Activated CD4-positive, alpha-beta memory T cell treated with anti-CD3 and anti-CD28 coated beads, Interleukin-2, amount 10 ng/mL, durations not matched to agents 7 days and 5 days (primary cell): Measurements from ENCODE around the gene FSTL5. TPM values are rescaled to one million over a fixed set of nuclear protein-coding genes. Genes with fewer than 3 reads are reported as not detected.
"Not testable (repeated sequence)": the region's sequence is repeated elsewhere in the genome, so short reads cannot be mapped to it uniquely, and the experiment has no call there.

ENCODE experiments used
- CTCF ChIA-PET: fragments of 350-600 bp; sonication (Branson Sonifier 250); formaldehyde crosslinking; loops from one replicate; lab custom pipeline; 2021; ENCODE audit warnings: antibody characterized with exemption, inconsistent platforms; lab: Charles Lee
- POLR2A ChIA-PET: fragments of 350-600 bp; sonication (Branson Sonifier 250); formaldehyde crosslinking; loops from one replicate; lab custom pipeline; 2021; ENCODE audit warnings: antibody characterized with exemption; lab: Charles Lee
- DNase-seq: peaks from one replicate; pipeline ENCODE4 v3.0.0-alpha.2; 2020
- H3K27ac Mint-ChIP-seq: one replicate; pipeline ENCODE4 v1.8.0; 2021; ENCODE audit warnings: mild to moderate bottlenecking, mixed read lengths
- H3K27me3 Mint-ChIP-seq: one replicate; pipeline ENCODE4 v1.8.0; 2021; ENCODE audit warnings: mixed read lengths
- H3K36me3 Mint-ChIP-seq: one replicate; pipeline ENCODE4 v1.8.0; 2021; ENCODE audit warnings: low read depth, mixed read lengths
- H3K4me1 Mint-ChIP-seq: one replicate; pipeline ENCODE4 v1.8.0; 2021; ENCODE audit warnings: mixed read lengths
- H3K4me3 Mint-ChIP-seq: one replicate; pipeline ENCODE4 v1.8.0; 2021; ENCODE audit warnings: mild to moderate bottlenecking, mixed read lengths
- H3K9me3 Mint-ChIP-seq: one replicate; pipeline ENCODE4 v1.8.0; 2021; ENCODE audit warnings: mixed read lengths
- total RNA-seq, 2 experiments: library from RNA; stranded (reverse); gene quantifications; one replicate each; pipeline ENCODE4 v1.2.3, GENCODE V29; 2021

Gene FSTL5
- total RNA-seq, 2 experiments from 2014 or later = not detected

GRCh38 chr4:161767116-161767515, 396.7 kb downstream of the FSTL5 start:
- Mint-ChIP-seq H3K27me3 (no peaks in the 10 kb centered on the region), H3K4me1 (no peaks in the 10 kb centered on the region), H3K27ac (no peak overlapping the region), H3K4me3 (no peak overlapping the region), H3K36me3 (no peaks in the 10 kb centered on the region), H3K9me3 (peaks cover 3% of the 10 kb centered on the region)
- no peak for DNase-seq
- ChIA-PET POLR2A (no interaction called here), CTCF (no interaction called here)

GRCh38 chr4:161762796-161763195, 401.0 kb downstream of the FSTL5 start:
- no peak overlapping the region for H3K27ac Mint-ChIP-seq
- ChIA-PET CTCF (no interaction called here), POLR2A (no interaction called here)
- H3K4me1 Mint-ChIP-seq = no peaks in the 10 kb centered on the region
- H3K4me3 Mint-ChIP-seq = no peak overlapping the region
- no peaks in the 10 kb centered on the region for H3K27me3 Mint-ChIP-seq
- DNase-seq = no peak
- H3K36me3 Mint-ChIP-seq = no peaks in the 10 kb centered on the region
- H3K9me3 Mint-ChIP-seq = peaks cover 3% of the 10 kb centered on the region

GRCh38 chr4:161760008-161760407, 403.8 kb downstream of the FSTL5 start:
- Mint-ChIP-seq H3K36me3 (no peaks in the 10 kb centered on the region), H3K9me3 (no peaks in the 10 kb centered on the region), H3K27me3 (no peaks in the 10 kb centered on the region), H3K27ac (no peak overlapping the region), H3K4me1 (no peaks in the 10 kb centered on the region), H3K4me3 (no peak overlapping the region)
- POLR2A ChIA-PET = no interaction called here
- DNase-seq = no peak
- CTCF ChIA-PET = no interaction called here

GRCh38 chr4:161758412-161758811, 405.4 kb downstream of the FSTL5 start:
- H3K27ac Mint-ChIP-seq, DNase-seq, H3K36me3 Mint-ChIP-seq, POLR2A ChIA-PET, H3K4me1 Mint-ChIP-seq, H3K4me3 Mint-ChIP-seq, CTCF ChIA-PET, H3K9me3 Mint-ChIP-seq, H3K27me3 Mint-ChIP-seq: not testable (repeated sequence)

- Mint-ChIP-seq H3K36me3 (no peaks in the 10 kb centered on the region), H3K9me3 (no peaks in the 10 kb centered on the region), H3K4me3 (no peak overlapping the region), H3K27ac (no peak overlapping the region), H3K4me1 (no peaks in the 10 kb centered on the region), H3K27me3 (no peaks in the 10 kb centered on the region)
- CTCF ChIA-PET = no interaction called here
- POLR2A ChIA-PET = no interaction called here
- DNase-seq = no peak
These were observed 434.9 kb downstream of the FSTL5 start for GRCh38 chr4:161728929-161729328.

- H3K9me3 Mint-ChIP-seq = peaks cover 6% of the 10 kb centered on the region
- H3K4me1 Mint-ChIP-seq = no peaks in the 10 kb centered on the region
- DNase-seq = no peak
- ChIA-PET CTCF (no interaction called here), POLR2A (no interaction called here)
- no peaks in the 10 kb centered on the region for H3K36me3 Mint-ChIP-seq
- H3K4me3 Mint-ChIP-seq = no peak overlapping the region
- no peaks in the 10 kb centered on the region for H3K27me3 Mint-ChIP-seq
- no peak overlapping the region for H3K27ac Mint-ChIP-seq
These were observed 441.9 kb downstream of the FSTL5 start for GRCh38 chr4:161721947-161722346.

GRCh38 chr4:161717084-161717483, 446.7 kb downstream of the FSTL5 start:
- DNase-seq = no peak
- Mint-ChIP-seq H3K9me3 (peaks cover 6% of the 10 kb centered on the region), H3K36me3 (no peaks in the 10 kb centered on the region), H3K4me1 (no peaks in the 10 kb centered on the region), H3K4me3 (no peak overlapping the region), H3K27me3 (no peaks in the 10 kb centered on the region), H3K27ac (no peak overlapping the region)
- ChIA-PET POLR2A (no interaction called here), CTCF (no interaction called here)

- CTCF ChIA-PET = no interaction called here
These were observed 448.9 kb downstream of the FSTL5 start for GRCh38 chr4:161714931-161715330.

GRCh38 chr4:161714022-161714751, 449.6 kb downstream of the FSTL5 start:
- DNase-seq = no peak
- H3K9me3 Mint-ChIP-seq = peaks cover 4% of the 10 kb centered on the region
- H3K36me3 Mint-ChIP-seq = no peaks in the 10 kb centered on the region
- H3K4me1 Mint-ChIP-seq = no peaks in the 10 kb centered on the region
- POLR2A ChIA-PET = no interaction called here
- no peak overlapping the region for H3K27ac Mint-ChIP-seq
- H3K27me3 Mint-ChIP-seq = no peaks in the 10 kb centered on the region
- H3K4me3 Mint-ChIP-seq = no peak overlapping the region
- CTCF ChIA-PET = no interaction called here

More at GRCh38 chr4:161714931-161715330, 448.9 kb downstream of the FSTL5 start:
- no peaks in the 10 kb centered on the region for H3K4me1 Mint-ChIP-seq
- DNase-seq = no peak
- no peak overlapping the region for H3K27ac Mint-ChIP-seq
- H3K27me3 Mint-ChIP-seq = no peaks in the 10 kb centered on the region
- POLR2A ChIA-PET = no interaction called here
- H3K36me3 Mint-ChIP-seq = no peaks in the 10 kb centered on the region
- H3K4me3 Mint-ChIP-seq = no peak overlapping the region
- peaks cover 4% of the 10 kb centered on the region for H3K9me3 Mint-ChIP-seq

GRCh38 chr4:161704653-161705052, 459.1 kb downstream of the FSTL5 start:
- no peaks in the 10 kb centered on the region for H3K27me3 Mint-ChIP-seq
- no peak overlapping the region for H3K4me3 Mint-ChIP-seq
- no peak overlapping the region for H3K27ac Mint-ChIP-seq
- H3K4me1 Mint-ChIP-seq = no peaks in the 10 kb centered on the region
- POLR2A ChIA-PET = no interaction called here
- DNase-seq = no peak
- H3K9me3 Mint-ChIP-seq = peaks cover 2% of the 10 kb centered on the region
- H3K36me3 Mint-ChIP-seq = no peaks in the 10 kb centered on the region
- CTCF ChIA-PET = no interaction called here

- H3K36me3 Mint-ChIP-seq = no peaks in the 10 kb centered on the region
- H3K27ac Mint-ChIP-seq = no peak overlapping the region
- H3K4me1 Mint-ChIP-seq = no peaks in the 10 kb centered on the region
- H3K9me3 Mint-ChIP-seq = no peaks in the 10 kb centered on the region
- no peak overlapping the region for H3K4me3 Mint-ChIP-seq
- no peaks in the 10 kb centered on the region for H3K27me3 Mint-ChIP-seq
- no peak for DNase-seq
- POLR2A ChIA-PET = no interaction called here
- CTCF ChIA-PET = no interaction called here
These were observed 459.8 kb downstream of the FSTL5 start for GRCh38 chr4:161704040-161704439.

- H3K4me3 Mint-ChIP-seq = no peak overlapping the region
- CTCF ChIA-PET = no interaction called here
- no peak for DNase-seq
- peaks cover 2% of the 10 kb centered on the region for H3K9me3 Mint-ChIP-seq
- H3K4me1 Mint-ChIP-seq = no peaks in the 10 kb centered on the region
- no peaks in the 10 kb centered on the region for H3K27me3 Mint-ChIP-seq
- no peaks in the 10 kb centered on the region for H3K36me3 Mint-ChIP-seq
- no peak overlapping the region for H3K27ac Mint-ChIP-seq
- POLR2A ChIA-PET = no interaction called here
These were observed 461.5 kb downstream of the FSTL5 start for GRCh38 chr4:161702287-161702686.

GRCh38 chr4:161696944-161697343, 466.9 kb downstream of the FSTL5 start:
- POLR2A ChIA-PET = no interaction called here
- DNase-seq = no peak
- no peak overlapping the region for H3K27ac Mint-ChIP-seq
- H3K9me3 Mint-ChIP-seq = peaks cover 8% of the 10 kb centered on the region
- H3K4me1 Mint-ChIP-seq = no peaks in the 10 kb centered on the region
- no peaks in the 10 kb centered on the region for H3K36me3 Mint-ChIP-seq
- H3K4me3 Mint-ChIP-seq = no peak overlapping the region
- CTCF ChIA-PET = no interaction called here
- no peaks in the 10 kb centered on the region for H3K27me3 Mint-ChIP-seq

GRCh38 chr4:161680146-161680545, 483.7 kb downstream of the FSTL5 start:
- Mint-ChIP-seq H3K9me3 (no peaks in the 10 kb centered on the region), H3K27me3 (no peaks in the 10 kb centered on the region), H3K4me1 (no peaks in the 10 kb centered on the region), H3K27ac (no peak overlapping the region), H3K4me3 (no peak overlapping the region), H3K36me3 (no peaks in the 10 kb centered on the region)
- DNase-seq = no peak
- CTCF ChIA-PET = no interaction called here
- POLR2A ChIA-PET = no interaction called here
